IMR-90 (cell line): ENCODE measurements around the gene ATP1A1.

Experiments used
- POLR2A ChIP-seq: IDR thresholded peaks from 2 replicates; pipeline ENCODE4 v1.6.1; 2012; ENCODE audit warnings: mild to moderate bottlenecking, low read depth, low read length
- SMC3 ChIP-seq: fragments of 150-350 bp; IDR thresholded peaks from 2 replicates; pipeline ENCODE4 v1.6.1; 2016; ENCODE audit warnings: low read depth, mild to moderate bottlenecking, antibody characterized with exemption, low read length, moderate library complexity
- TF ChIP-seq, protein P1 (sequence below): conservative IDR thresholded peaks from 2 replicates; pipeline ENCODE4 v1.5.1; 2012; ENCODE audit warnings: mild to moderate bottlenecking, low read depth, low read length, improper control_type of control experiment

DNA sequence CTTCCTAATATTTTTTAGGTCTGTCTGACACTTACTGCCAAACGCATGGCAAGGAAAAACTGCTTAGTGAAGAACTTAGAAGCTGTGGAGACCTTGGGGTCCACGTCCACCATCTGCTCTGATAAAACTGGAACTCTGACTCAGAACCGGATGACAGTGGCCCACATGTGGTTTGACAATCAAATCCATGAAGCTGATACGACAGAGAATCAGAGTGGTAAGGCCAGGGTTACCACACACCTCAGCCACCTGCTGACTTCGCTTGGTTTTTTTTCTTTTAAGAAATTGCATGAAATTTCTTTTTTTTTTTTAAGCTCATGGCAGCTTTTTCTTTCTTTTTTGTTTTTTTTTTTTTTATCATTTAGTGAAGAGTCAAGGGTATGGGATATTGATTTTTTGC, 17.2 kb downstream of the ATP1A1 start:
- TF ChIP-seq, protein P1, sequence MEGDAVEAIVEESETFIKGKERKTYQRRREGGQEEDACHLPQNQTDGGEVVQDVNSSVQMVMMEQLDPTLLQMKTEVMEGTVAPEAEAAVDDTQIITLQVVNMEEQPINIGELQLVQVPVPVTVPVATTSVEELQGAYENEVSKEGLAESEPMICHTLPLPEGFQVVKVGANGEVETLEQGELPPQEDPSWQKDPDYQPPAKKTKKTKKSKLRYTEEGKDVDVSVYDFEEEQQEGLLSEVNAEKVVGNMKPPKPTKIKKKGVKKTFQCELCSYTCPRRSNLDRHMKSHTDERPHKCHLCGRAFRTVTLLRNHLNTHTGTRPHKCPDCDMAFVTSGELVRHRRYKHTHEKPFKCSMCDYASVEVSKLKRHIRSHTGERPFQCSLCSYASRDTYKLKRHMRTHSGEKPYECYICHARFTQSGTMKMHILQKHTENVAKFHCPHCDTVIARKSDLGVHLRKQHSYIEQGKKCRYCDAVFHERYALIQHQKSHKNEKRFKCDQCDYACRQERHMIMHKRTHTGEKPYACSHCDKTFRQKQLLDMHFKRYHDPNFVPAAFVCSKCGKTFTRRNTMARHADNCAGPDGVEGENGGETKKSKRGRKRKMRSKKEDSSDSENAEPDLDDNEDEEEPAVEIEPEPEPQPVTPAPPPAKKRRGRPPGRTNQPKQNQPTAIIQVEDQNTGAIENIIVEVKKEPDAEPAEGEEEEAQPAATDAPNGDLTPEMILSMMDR: no peak
- TF ChIP-seq POLR2A (no peak), SMC3 (no peak)
